Hepatocyte (in vitro differentiated cells): ENCODE measurements around the gene SEC23IP.
"Not testable (repeated sequence)": the region's sequence is repeated elsewhere in the genome, so short reads cannot be mapped to it uniquely, and the experiment has no call there.

Experiments
- EZH2 ChIP-seq: fragments of 200-600 bp; sonication (generic); IDR thresholded peaks from 2 replicates; pipeline ENCODE4 v1.6.1; 2016; ENCODE audit warnings: antibody characterized with exemption, mild to moderate bottlenecking, borderline replicate concordance
- EZH2phosphoT487 ChIP-seq: fragments of 200-600 bp; sonication (generic); IDR thresholded peaks from one replicate; pipeline ENCODE4 v1.6.1; 2018; ENCODE audit warnings: antibody characterized with exemption, mild to moderate bottlenecking, low read depth, moderate library complexity; ENCODE audit not compliant: unreplicated experiment, severe bottlenecking
- TF ChIP-seq, protein P1 (sequence below): fragments of 200-600 bp; sonication (generic); IDR thresholded peaks from 2 replicates; pipeline ENCODE4 v1.5.1; 2016; ENCODE audit warnings: antibody characterized with exemption, mild to moderate bottlenecking; ENCODE audit not compliant: poor library complexity

DNA sequence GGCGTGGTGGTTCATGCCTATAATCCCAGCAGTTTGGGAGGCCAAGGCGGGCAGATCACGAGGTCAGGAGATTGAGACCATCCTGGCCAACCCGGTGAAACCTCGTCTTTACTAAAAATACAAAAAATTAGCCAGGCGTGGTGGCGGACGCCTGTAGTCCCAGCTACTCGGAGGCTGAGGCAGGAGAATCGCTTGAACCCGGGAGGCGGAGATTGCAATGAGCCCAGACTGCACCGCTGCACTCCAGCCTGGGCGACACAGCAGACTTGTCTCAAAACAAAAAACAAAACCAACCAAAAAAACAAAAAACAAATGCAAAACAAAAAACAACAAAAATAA lies 712 bp upstream of the SEC23IP start:
- TF ChIP-seq, protein P1, sequence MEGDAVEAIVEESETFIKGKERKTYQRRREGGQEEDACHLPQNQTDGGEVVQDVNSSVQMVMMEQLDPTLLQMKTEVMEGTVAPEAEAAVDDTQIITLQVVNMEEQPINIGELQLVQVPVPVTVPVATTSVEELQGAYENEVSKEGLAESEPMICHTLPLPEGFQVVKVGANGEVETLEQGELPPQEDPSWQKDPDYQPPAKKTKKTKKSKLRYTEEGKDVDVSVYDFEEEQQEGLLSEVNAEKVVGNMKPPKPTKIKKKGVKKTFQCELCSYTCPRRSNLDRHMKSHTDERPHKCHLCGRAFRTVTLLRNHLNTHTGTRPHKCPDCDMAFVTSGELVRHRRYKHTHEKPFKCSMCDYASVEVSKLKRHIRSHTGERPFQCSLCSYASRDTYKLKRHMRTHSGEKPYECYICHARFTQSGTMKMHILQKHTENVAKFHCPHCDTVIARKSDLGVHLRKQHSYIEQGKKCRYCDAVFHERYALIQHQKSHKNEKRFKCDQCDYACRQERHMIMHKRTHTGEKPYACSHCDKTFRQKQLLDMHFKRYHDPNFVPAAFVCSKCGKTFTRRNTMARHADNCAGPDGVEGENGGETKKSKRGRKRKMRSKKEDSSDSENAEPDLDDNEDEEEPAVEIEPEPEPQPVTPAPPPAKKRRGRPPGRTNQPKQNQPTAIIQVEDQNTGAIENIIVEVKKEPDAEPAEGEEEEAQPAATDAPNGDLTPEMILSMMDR: not testable (repeated sequence)
- TF ChIP-seq EZH2, EZH2phosphoT487: not testable (repeated sequence)
